ENCODE results near the gene NFAM1. TPM values are rescaled to one million over a fixed set of nuclear protein-coding genes. Genes with fewer than 3 reads are reported as not detected.

Gene NFAM1
- total RNA-seq, 1 experiment from 2014 or later = not detected

DNA sequence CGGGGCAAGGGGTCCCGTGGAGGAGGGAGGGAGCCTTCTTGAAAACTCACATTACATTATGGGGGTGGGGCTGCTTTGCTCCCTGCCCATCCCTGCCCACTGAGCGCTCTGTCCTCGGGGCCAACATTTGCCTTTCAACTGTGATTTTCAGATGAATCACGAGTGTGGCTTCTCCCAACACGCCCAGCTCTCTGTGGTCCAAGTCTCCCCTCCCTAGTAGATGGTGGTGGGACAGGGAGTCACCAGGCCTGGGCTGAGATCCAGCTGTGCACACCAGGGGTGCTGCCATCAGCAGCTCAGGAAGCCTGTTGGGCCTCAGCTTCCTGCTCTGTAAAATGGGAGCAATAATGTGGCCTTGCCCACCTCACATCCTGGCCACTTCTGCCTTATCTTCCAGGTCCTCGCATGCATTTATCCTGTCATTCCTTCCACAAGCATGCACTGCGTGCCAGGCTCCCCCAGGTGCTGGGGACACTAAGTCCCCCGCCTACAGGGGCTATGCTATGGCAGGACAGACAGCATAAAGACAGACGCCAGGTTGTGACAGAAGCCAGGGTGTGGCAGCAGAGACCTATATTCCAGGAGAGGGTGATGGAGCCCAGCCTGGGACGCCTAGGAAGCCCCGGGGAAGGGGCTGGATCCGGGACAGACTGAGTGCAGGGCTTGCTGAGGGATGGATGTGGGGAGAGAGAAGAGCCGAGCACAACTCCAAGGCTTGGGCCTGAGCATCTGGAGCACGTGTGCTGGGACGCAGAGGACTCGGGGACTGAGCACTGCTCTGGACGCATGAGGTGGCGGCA lies 30.5 kb downstream of the NFAM1 start:
- Histone ChIP-seq H3K27me3 (no peaks in the 10 kb centered on the region), H3K4me3 (no peak overlapping the region), H3K36me3 (no peaks in the 10 kb centered on the region), H3K9me3 (no peaks in the 10 kb centered on the region)
- DNase-seq = peak; percentile 64

DNA sequence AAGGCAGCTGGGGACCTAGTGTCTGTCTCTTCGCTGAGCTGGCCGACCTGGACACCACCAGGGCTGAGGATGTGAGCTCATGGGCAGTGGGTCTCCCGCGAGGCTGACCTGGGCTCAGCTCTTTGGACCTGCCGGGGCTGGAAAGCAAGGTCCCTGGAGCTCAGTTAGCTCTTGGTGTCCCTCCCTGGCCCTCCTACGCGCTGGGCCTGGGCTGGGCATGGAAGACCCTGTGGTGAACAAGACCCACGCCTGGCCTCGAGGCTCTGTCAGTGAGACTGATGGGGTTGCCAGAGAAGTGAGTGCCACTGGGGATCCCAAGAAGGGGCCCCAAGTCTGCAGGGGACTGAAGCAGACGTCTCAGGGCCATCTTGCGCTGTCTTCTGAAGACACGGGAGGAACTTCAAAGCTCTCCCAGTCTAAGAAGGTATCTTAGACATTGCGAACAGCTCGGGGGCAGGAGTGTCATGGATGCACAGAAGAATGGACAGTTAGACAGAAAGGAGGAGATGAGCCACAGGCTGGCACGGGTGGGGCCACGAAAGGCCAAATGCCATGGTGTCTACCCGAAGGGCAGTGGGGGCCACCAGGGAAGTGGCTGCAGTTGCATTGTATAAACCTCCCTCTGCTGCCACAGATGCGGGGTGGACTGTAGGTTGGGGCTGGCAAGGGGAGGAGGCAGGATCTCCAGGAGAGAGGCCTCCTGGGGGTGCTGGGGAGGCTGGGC lies 31.2 kb downstream of the NFAM1 start:
- no peaks in the 10 kb centered on the region for H3K9me3 ChIP-seq
- no peak for DNase-seq
- H3K27me3 ChIP-seq = no peaks in the 10 kb centered on the region
- no peaks in the 10 kb centered on the region for H3K36me3 ChIP-seq
- no peak overlapping the region for H3K4me3 ChIP-seq

DNA sequence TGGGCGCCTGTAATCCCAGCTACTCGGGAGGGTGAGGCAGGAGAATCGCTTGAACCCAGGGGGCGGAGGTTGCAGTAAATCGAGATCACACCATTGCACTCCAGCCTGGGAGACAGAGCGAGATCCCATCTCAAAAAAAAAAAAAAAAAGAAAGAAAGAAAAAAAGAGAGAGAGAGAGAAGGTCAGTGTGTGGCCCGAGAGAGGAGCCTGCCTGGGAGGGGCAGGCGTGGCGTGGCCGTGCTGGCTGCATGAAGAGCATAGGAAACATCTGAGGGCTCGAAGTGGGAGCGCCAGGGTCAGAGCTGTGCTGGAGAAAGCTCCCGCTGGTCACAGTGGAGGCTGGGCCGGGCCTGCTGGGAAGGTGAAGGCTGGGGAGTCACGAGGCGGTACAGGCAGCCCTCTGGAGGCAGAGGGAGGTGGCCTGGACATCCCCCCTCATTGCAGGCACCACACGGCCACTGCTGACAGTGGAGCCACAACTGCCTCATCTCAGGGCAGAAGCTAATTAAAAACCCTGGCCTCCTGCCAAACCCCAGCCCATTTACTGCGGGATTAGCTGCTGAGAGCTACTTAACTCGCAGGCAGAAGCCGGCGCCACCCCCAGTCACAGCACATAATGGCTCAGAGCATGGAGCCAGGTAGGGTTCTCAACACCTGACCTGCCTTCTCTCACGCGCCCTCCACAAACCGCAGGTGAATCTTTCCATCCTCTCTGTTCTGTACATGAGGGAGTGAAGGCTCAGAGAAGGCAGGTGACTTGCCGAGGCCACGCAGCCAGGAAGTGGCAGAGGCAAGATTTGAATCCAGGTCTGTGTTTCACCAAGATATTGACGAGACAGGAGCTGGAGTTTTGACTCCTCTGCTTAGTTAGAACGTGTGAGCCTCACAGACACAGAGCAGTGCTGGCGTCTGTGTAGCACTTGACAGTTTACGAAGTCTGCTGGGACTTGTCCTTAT lies 32.6 kb downstream of the NFAM1 start:
- no peaks in the 10 kb centered on the region for H3K9me3 ChIP-seq
- no peak for DNase-seq

DNA sequence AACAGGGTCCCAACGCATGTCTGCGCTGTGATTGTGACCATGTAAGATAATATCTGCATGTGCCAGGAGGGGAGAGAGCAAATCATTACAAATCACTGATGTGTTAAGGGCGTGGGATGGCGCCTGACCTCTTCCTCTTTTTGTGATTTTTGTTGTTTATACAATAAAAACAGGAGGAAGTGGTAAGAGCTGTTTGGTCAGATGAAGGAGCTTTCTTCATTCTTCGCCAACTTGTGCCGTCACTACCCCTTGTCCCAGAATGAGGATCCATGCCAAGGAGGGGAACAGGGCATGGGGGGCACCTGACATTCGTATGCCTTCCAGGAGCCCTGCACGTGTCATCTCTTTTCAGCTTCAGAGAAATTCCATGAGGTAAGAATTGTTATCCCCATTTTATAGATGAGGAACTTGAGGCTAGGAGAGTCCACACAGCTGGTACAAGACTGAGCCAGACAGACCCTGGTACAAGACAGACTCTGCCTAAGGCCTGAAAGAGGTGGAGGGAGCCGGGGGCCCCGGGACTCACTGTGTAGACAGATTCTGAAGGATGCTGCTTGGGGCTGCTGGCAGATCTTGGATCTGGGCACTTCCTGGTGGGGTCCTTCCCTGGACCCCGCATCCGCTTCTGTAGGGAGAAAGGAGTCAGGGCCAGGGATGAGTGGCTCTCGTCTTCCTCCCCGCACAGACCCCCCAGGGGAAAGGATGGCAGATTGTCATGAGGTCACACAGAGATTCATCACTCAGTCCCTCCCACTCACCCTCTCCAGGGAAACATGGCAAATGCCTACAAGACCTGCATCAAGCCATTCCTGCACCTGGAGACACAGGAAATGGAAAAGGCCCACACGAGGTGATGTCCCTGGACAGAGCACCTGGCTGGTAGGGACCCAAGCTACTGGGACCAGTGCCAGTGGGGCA lies 34.6 kb downstream of the NFAM1 start:
- Histone ChIP-seq H3K4me3 (no peak overlapping the region), H3K27me3 (no peaks in the 10 kb centered on the region), H3K9me3 (no peaks in the 10 kb centered on the region), H3K36me3 (no peaks in the 10 kb centered on the region)
- no peak for DNase-seq

More for the DNA sequence above, 32.6 kb downstream of the NFAM1 start:
- no peaks in the 10 kb centered on the region for H3K27me3 ChIP-seq
- no peak overlapping the region for H3K4me3 ChIP-seq
- no peaks in the 10 kb centered on the region for H3K36me3 ChIP-seq

DNA sequence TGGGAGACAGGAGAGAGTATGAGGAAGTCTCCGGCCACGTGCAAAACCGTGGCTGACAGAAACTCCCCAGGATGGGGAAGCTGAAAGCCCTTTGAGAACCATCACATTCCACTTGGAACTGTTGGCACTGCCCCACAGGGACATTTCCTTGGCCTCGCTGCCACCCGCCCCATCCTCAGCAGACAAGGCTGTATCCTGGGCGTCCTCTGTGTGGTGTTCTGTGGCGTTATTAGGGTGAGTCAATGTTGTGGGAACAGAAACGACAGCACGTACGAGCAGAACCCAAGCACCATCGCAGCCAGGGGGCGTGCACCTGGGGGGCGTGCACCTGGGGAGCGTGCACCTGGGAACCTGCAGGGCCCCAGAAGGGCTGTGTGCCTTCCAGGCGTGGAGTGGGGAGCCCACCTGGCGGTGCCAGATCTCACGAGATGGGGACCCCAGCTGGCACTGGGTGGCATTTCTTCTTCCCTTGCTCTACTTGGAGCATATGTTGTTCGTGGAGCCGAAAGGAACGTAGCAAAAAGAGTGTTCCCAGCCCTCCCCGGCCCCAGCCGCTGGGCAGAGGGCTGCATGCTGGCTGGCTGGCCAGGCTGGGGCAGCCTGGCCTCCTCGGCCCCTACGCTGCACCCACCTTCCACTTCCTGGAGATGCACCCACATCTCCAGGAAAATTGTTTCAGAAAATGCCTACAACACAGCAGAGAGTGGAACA lies 35.4 kb downstream of the NFAM1 start:
- no peak overlapping the region for H3K4me3 ChIP-seq
- no peak for DNase-seq
- no peaks in the 10 kb centered on the region for H3K36me3 ChIP-seq
- no peaks in the 10 kb centered on the region for H3K9me3 ChIP-seq
- H3K27me3 ChIP-seq = no peaks in the 10 kb centered on the region

DNA sequence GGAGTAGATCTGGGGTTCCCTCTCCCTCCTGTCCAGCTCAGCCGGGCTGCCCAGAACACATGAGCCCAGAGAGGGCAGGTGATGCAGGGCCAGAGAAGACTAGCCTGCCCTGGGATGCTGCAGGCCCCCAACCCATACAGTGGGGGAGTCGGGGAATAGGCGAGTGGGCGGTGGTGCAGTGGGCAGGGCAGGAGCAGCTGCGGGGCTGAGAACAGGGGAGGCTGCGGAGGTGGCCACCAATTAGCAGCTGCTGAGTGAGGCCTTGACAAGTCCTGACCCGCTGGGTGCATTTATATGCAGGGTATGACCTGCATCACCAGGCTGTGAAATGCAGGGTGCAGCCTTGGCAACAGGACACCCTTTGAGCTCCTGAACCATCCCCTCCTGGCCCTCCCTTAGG lies 43.1 kb downstream of the NFAM1 start:
- no peaks in the 10 kb centered on the region for H3K27me3 ChIP-seq

DNA sequence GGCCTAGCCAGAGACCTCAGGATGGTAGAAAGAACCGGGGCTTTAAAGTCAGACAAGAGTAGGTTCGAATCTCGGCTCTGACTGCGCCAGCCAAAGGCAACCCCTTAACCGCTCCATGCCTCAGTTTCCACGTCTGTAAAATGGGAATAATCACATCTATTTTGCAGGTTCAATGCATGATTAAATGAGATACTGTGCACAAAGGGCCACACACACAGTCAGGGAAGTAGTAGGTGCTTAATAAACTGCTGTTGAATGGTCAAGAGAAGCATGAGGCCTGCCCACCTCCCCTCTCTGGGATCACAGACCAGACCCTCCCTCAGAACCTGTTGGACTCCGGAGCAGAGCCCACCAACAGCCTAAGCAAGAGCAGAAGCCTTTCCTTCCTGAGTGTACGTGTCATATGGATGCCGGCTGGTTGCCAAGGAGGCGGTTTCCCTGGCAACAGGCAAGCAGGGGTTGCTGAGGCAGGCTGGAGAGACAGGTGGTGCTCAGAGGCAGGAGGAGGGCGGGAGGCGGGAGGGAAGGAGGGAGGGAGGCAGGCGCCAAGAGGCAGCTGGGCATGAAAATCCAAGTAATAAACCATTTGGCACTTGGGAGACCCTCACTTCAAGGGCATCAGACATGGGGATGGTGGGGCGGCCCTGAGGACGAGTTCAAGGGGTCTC lies 43.9 kb downstream of the NFAM1 start:
- H3K9me3 ChIP-seq = no peaks in the 10 kb centered on the region
- no peaks in the 10 kb centered on the region for H3K36me3 ChIP-seq
- H3K27me3 ChIP-seq = no peaks in the 10 kb centered on the region
- H3K4me3 ChIP-seq = no peak overlapping the region
- peak; percentile 30 for DNase-seq

More for the DNA sequence above, 43.1 kb downstream of the NFAM1 start:
- Histone ChIP-seq H3K9me3 (no peaks in the 10 kb centered on the region), H3K4me3 (no peak overlapping the region), H3K36me3 (no peaks in the 10 kb centered on the region)
- no peak for DNase-seq

DNA sequence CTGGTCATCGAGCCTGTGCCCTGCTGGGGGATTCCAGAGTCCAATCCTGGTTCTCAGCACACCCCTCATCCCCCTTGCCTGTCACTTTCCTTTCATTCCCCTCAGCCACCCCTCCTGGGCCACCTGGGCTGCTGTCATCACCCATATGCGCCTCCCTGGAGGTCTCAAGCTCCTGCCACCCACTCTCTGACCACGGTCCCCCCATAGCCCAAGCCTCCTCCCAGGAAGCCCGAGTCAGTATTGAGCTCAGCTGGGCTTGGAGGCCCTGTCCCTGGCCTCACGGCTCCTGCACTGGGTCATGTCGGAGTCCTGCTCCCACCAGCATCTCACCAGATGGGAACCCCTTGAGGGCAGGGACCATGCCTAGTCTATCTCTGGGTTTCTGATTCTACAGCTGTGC lies 44.6 kb downstream of the NFAM1 start:
- H3K27me3 ChIP-seq = no peaks in the 10 kb centered on the region
- H3K4me3 ChIP-seq = no peak overlapping the region
- no peaks in the 10 kb centered on the region for H3K36me3 ChIP-seq
- no peak for DNase-seq
- no peaks in the 10 kb centered on the region for H3K9me3 ChIP-seq

DNA sequence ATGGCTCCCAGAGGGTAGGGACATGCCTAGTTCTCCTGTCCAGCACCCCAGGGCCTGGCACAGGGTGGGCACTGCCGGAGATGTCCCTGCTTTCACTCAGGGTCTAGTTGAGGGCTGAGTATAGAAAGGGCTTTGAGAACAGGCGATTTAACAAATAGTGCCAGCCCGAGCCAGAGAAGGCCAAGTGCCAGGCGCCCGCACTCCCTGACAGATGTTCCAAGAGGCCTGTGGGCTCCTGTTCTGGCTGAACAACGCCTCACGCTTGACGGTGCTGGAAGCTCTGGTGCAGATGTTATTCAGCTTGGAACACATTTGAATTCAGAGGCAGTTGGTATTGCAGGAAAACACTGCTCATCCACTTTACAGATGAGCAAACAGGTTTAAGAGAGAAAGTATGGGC lies 46.5 kb downstream of the NFAM1 start:
- DNase-seq = no peak
- Histone ChIP-seq H3K27me3 (no peaks in the 10 kb centered on the region), H3K36me3 (no peaks in the 10 kb centered on the region), H3K4me3 (no peak overlapping the region), H3K9me3 (no peaks in the 10 kb centered on the region)

DNA sequence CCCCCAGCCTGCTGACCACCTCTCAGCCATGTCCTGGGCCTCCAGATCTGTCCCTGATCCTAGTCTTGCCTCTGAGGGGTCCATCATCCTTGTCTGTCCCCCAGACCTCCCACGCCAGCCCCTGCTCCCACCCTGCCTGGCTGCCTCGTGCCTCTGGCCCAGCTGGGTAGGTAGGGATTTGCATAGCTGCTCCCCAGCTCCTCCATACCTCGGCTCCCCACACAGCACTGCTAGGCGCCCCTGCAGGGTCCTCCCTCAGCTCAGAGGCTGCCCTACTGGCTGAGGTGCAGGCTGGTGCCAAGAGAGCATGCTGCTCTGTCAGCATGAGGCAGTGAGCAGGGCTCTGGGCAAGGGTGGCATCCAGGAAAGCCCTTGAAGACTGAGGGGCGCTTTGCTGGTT lies 47.7 kb downstream of the NFAM1 start:
- no peaks in the 10 kb centered on the region for H3K9me3 ChIP-seq
- no peaks in the 10 kb centered on the region for H3K27me3 ChIP-seq
- no peak for DNase-seq
- H3K36me3 ChIP-seq = no peaks in the 10 kb centered on the region
- H3K4me3 ChIP-seq = no peak overlapping the region

DNA sequence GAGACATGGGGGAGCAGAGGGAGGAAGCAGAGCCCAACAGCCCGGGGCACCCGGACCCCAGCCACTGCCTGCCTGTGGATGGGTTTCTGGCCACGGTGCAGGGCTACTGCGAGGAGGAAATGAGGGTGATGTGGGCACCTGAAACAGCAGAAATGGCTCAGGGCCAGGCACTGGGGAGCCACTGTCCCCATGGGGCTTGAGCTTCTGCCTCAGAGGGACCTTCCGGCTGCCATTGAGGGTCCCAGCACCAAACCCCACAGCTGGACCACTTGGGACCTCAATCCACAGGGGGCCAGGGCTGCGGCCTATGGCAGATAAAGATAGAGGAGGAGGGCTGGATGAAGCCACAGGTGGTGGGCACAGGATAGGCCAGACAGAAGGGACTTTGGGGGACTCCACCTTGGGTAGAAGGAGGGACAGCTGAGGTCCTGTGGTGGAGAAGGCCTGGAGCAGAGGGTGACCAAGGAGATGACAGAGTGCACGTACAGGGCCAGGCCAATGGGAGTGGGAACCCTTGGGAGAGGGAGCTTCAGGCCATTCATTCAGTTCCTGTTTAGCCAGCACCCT lies 48.3 kb downstream of the NFAM1 start:
- Histone ChIP-seq H3K36me3 (no peaks in the 10 kb centered on the region), H3K27me3 (no peaks in the 10 kb centered on the region), H3K4me3 (no peak overlapping the region), H3K9me3 (no peaks in the 10 kb centered on the region)
- no peak for DNase-seq

DNA sequence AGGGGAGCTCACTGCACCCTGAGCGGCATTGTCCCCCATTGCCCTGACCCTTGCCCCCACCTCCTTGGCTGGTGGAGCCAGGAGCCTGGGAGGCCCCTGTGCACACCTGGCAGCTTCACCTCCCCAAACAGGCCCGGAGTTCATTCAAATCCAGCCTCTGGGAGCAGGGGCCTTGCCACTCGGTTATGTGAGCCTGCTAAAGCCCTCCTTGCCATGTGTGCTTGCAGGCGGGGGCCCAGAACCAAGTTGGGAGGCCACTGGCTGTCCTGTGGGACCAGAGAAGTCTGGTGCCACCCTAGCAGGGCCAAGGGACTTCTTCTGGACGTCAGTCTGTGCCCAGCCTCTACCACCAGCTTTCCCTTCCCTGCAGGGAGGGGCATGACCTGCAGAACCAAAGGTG lies 48.9 kb downstream of the NFAM1 start:
- no peaks in the 10 kb centered on the region for H3K36me3 ChIP-seq
- H3K27me3 ChIP-seq = no peaks in the 10 kb centered on the region
- no peak overlapping the region for H3K4me3 ChIP-seq
- H3K9me3 ChIP-seq = no peaks in the 10 kb centered on the region
- no peak for DNase-seq

DNA sequence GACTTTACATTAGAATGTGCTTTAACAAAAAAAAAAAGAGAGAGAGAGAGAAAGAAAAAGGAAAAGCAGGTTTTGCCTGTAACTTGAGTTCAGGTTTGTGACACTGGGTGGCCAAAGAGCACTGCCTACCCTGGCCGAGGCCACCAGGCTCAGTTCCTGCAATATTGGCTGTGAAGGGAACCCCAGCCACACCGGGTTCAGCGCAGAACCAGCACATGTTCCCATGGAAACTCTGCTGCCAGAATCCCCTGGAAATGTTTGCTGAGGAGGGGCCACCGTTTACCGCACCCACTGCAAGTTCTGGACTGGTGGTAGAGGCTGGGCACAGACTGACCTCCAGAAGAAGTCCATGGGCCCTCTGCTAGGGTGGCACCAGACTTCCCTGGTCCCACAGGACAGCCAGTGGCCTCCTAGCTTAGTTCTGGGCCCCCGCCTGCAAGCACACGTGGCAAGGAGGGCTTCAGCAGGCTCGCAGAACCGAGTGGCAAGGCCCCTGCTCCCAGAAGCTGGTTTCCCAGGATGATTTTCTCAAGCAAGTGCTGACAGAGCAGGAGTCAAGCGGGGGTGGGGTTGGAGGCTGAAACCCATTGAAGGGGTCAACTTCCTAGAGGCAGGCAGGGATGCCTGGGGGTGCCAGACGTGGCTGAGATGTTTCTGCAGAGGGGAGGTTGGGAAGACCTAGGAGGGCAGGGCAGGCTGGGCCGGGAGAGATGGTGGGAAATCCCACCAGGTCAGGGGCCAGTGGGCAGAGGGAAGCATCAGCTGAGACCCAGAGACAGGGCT lies 51.2 kb downstream of the NFAM1 start:
- Histone ChIP-seq H3K9me3 (no peaks in the 10 kb centered on the region), H3K4me3 (no peak overlapping the region), H3K36me3 (no peaks in the 10 kb centered on the region), H3K27me3 (no peaks in the 10 kb centered on the region)
- no peak for DNase-seq

DNA sequence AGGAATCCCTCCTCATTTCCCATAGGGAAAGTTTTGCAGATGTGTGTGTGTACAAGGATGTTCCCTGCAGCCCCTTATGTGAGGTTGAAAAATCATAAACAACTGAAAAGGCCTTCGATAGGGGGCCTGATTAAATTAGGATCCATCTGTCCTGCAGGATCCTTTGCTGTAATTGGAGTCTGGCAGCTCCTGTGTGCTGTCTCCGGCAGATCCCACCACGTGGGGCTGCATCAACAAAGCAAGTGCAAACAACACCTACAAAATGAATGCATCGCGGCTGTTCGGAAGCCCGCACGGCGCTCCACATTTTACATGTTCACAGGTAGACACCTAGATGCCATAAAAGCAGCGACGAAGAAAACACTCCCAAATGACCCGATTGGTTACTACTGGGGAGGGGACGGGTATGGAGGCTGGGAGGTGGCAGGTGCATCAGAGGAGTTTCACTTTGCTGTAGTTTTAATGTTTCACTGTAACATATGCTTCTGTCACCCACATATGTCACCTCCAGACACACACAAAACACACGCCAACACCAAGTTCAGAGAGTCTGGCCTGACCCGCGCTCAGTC lies 52.2 kb downstream of the NFAM1 start:
- Histone ChIP-seq H3K4me3 (no peak overlapping the region), H3K36me3 (no peaks in the 10 kb centered on the region), H3K9me3 (no peaks in the 10 kb centered on the region), H3K27me3 (no peaks in the 10 kb centered on the region)
- no peak for DNase-seq

All from MG63 (cell line).